Motor neuron (in vitro differentiated cells): ENCODE data around the gene SLC30A1. TPM values are rescaled to one million over a fixed set of nuclear protein-coding genes. Genes with fewer than 3 reads are reported as not detected.
A peak's percentile ranks its signal among the peaks of the same experiment; 100 is the strongest.

ENCODE experiments used
- ATAC-seq, 8 experiments: fragments of 200-7000 bp; cut with Tn5 transposase; replicated peaks in 6 of 8; 2 replicates each; pipeline ENCODE4 v1.8.0; 2021; ENCODE audit warnings: mild to moderate bottlenecking in 8 of 8, moderate library complexity in 8 of 8
- H3K27ac ChIP-seq, 2 donors: fragments of 250-450 bp; sonication (Bioruptor Pico); 2 replicates each; pipeline ENCODE4 v1.9.0; 2021; ENCODE audit warnings: antibody characterized with exemption in 2 of 2, mild to moderate bottlenecking in 2 of 2, moderate library complexity in 1 of 2
- H3K4me1 ChIP-seq, 2 donors: fragments of 250-450 bp; sonication (Bioruptor Pico); replicated peaks in 1 of 2; 2 replicates each; pipeline ENCODE4 v1.6.1; 2021; ENCODE audit warnings: antibody characterized with exemption in 2 of 2, mild to moderate bottlenecking in 2 of 2, moderate library complexity in 1 of 2
- H3K4me3 ChIP-seq, 5 donors: fragments of 250-450 bp; sonication (Bioruptor Pico); 2 replicates each; pipeline ENCODE4 v1.9.0; 2021; ENCODE audit warnings: antibody characterized with exemption in 5 of 5, mild to moderate bottlenecking in 5 of 5, moderate library complexity in 4 of 5
- WGBS, 10 experiments: fragments of 450-650 bp; shearing (Covaris generic); methylation state at CpG; one replicate each; pipeline ENCODE4 v1.0.0; 2022; 5-methylcytosine and 5-hydroxymethylcytosine counted together
- in situ Hi-C, 9 experiments: fragments of 400-800 bp; cut with MboI; loops; one replicate each; pipeline ENCODE4 v1.15.0; 2021; ENCODE audit warnings: low sequenced_read_pairs in 9 of 9, low pct_unique_long_range_greater_than_20kb in 2 of 9; ENCODE audit not compliant: unreplicated experiment in 9 of 9
- total RNA-seq, 8 experiments: library from RNA; unstranded; fragments of 300-600 nt; gene quantifications; 2 replicates each; pipeline versions ENCODE4 v1.2.3 to v1.2.4, GENCODE V29; 2022

Gene SLC30A1
- total RNA-seq, 8 experiments from 2014 or later, result 7.0 to 50.3 (median 17.3) TPM

GRCh38 chr1:211529453-211529852 is 49.5 kb downstream of the SLC30A1 start:
- ATAC-seq, result peak in 2 of 8 experiments; percentile 31 to 36
- no peak overlapping the region for H3K4me3 ChIP-seq
- no peaks in the 10 kb centered on the region for H3K4me1 ChIP-seq
- no peak overlapping the region for H3K27ac ChIP-seq
- whole genome bisulfite sequencing, 10 experiments, result 4 to 94% (median 81%) methylated on average over 3 to 9 of the region's 9 CpGs; no CpG with 5 or more reads in 1 of the 10 experiments
- in situ Hi-C loops, result no loop called here

- in situ Hi-C loops, result no loop called here
- Histone ChIP-seq H3K4me3 (no peak overlapping the region), H3K4me1 (no peaks in the 10 kb centered on the region), H3K27ac (no peak overlapping the region)
- ATAC-seq, result no peak
- 68 to 96% (median 90%) methylated on average over 1 to 7 of the region's 7 CpGs; no CpG with 5 or more reads in 1 of the 10 experiments for WGBS, 10 experiments
Measured at GRCh38 chr1:211529011-211529410, 50.0 kb downstream of the SLC30A1 start.

GRCh38 chr1:211527888-211528287 is 51.1 kb downstream of the SLC30A1 start:
- Histone ChIP-seq H3K27ac (no peak overlapping the region), H3K4me1 (no peaks in the 10 kb centered on the region), H3K4me3 (no peak overlapping the region)
- in situ Hi-C loops, result no loop called here
- no peak for ATAC-seq
- WGBS, 10 experiments, result 40 to 100% (median 90%) methylated on average over 1 to 3 of the region's 5 CpGs; no CpG with 5 or more reads in 3 of the 10 experiments

- no peak overlapping the region for H3K4me3 ChIP-seq
- ATAC-seq, result no peak
- H3K4me1 ChIP-seq, result no peaks in the 10 kb centered on the region
- in situ Hi-C loops, result no loop called here
- H3K27ac ChIP-seq, result no peak overlapping the region
- 86 to 100% (median 100%) methylated on average over 1 of the region's 3 CpGs; no CpG with 5 or more reads in 7 of the 10 experiments for WGBS, 10 experiments
Measured at GRCh38 chr1:211527006-211527405, 52.0 kb downstream of the SLC30A1 start.

- in situ Hi-C loops, result no loop called here
- H3K4me1 ChIP-seq, result no peaks in the 10 kb centered on the region
- H3K27ac ChIP-seq, result no peak overlapping the region
- no peak overlapping the region for H3K4me3 ChIP-seq
- ATAC-seq, result no peak
- 0 to 100% (median 61%) methylated on average over 1 of the region's 1 CpG for WGBS, 10 experiments
Measured at GRCh38 chr1:211526101-211526500, 52.9 kb downstream of the SLC30A1 start.

GRCh38 chr1:211525101-211525676 is 53.8 kb downstream of the SLC30A1 start:
- H3K4me1 ChIP-seq, result no peaks in the 10 kb centered on the region
- ATAC-seq, result no peak
- in situ Hi-C loops, result no loop called here
- WGBS, 10 experiments, result 69 to 100% (median 93%) methylated on average over 3 to 8 of the region's 9 CpGs
- no peak overlapping the region for H3K27ac ChIP-seq
- H3K4me3 ChIP-seq, result no peak overlapping the region

GRCh38 chr1:211524521-211524920 is 54.4 kb downstream of the SLC30A1 start:
- 87 to 96% methylated on average over 5 to 8 of the region's 10 CpGs; no CpG with 5 or more reads in 8 of the 10 experiments for WGBS, 10 experiments
- ATAC-seq, result no peak
- in situ Hi-C loops, result loop anchor here in 2 of 9 experiments (25.0 kb wide), 2 partner anchors 138 to 187 kb away; partner anchors contain the start of gene TRAF5 (in 1 of the 2)
- no peaks in the 10 kb centered on the region for H3K4me1 ChIP-seq
- H3K4me3 ChIP-seq, result no peak overlapping the region
- H3K27ac ChIP-seq, result no peak overlapping the region

- ATAC-seq, result no peak
- in situ Hi-C loops, result loop anchor here in 2 of 9 experiments (25.0 kb wide), 2 partner anchors 139 to 186 kb away; partner anchors contain the start of gene TRAF5 (in 1 of the 2)
- Histone ChIP-seq H3K4me3 (no peak overlapping the region), H3K27ac (no peak overlapping the region), H3K4me1 (no peaks in the 10 kb centered on the region)
- 0 to 84% (median 72%) methylated on average over 1 to 4 of the region's 6 CpGs; no CpG with 5 or more reads in 4 of the 10 experiments for WGBS, 10 experiments
Measured at GRCh38 chr1:211522804-211523203, 56.2 kb downstream of the SLC30A1 start.

Other genes with a start within 250 kb of the SLC30A1 start
- under 1 TPM; 0.07 to 0.76 (median 0.24) TPM for gene RD3, start 87.0 kb downstream of the SLC30A1 start, total RNA-seq
- 10 to 100 TPM in 2 of 8 experiments, 1 to 10 TPM in 5, under 1 TPM in 1; 0.78 to 72.6 (median 3.7) TPM for gene NEK2, start 96.5 kb upstream of the SLC30A1 start, total RNA-seq